HG03469 (cell line): ENCODE data around the gene MYCN.
"Not testable (repeated sequence)": the region's sequence is repeated elsewhere in the genome, so short reads cannot be mapped to it uniquely, and the experiment has no call there.

ENCODE experiments used
- ATAC-seq: cut with Tn5 transposase; IDR thresholded peaks from one replicate; pipeline ENCODE4 v1.9.1; 2021; ENCODE audit warnings: mild to moderate bottlenecking, moderate library complexity, moderate number of reproducible peaks; ENCODE audit not compliant: unreplicated experiment

MYCN gene

DNA sequence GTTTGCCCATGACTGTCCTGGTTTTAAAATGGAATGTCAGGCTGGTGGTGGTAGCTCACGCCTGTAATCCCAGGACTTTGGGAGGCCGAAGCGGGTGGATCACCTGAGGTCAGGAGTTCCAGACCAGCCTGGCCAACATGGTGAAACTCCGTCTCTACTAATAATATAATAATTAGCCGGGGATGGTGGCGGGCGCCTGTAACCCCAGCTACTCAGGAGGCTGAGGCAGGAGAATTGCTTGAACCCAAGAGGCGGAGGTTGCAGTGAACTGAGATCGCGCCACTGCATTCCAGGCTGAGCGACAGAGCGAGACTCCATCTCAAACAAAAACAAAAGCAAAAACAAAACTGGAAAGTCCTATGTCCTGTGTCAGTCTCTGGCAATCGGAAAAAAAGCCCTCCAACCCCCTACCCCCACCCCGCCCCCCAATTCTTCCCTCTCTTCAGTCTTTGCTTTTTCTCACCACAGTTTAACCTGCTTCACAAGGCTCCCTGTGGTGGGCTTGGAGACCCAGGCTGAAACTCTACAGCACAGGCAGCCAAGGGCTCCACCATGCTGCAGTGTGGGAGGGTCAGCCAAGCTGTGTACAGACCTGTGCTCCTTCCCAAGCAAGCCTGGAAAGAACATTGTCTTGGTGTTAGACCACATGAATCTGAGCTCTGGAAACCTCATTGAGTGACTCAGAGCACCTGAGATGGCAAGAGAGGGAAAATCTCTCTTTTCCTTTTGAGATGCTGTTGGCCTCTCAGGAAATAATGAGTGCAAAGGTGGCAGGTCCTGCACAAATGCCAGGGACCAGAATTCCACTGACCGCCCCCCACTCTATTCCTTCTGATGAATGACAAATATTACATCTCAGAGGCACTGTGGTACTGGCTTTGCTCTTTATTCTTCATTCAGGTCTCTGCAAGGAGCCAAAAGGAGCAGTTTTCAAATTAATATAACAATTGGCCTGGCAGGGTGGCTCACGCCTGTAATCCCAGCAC is 16.7 kb downstream of the MYCN start:
- ATAC-seq, result no peak

DNA sequence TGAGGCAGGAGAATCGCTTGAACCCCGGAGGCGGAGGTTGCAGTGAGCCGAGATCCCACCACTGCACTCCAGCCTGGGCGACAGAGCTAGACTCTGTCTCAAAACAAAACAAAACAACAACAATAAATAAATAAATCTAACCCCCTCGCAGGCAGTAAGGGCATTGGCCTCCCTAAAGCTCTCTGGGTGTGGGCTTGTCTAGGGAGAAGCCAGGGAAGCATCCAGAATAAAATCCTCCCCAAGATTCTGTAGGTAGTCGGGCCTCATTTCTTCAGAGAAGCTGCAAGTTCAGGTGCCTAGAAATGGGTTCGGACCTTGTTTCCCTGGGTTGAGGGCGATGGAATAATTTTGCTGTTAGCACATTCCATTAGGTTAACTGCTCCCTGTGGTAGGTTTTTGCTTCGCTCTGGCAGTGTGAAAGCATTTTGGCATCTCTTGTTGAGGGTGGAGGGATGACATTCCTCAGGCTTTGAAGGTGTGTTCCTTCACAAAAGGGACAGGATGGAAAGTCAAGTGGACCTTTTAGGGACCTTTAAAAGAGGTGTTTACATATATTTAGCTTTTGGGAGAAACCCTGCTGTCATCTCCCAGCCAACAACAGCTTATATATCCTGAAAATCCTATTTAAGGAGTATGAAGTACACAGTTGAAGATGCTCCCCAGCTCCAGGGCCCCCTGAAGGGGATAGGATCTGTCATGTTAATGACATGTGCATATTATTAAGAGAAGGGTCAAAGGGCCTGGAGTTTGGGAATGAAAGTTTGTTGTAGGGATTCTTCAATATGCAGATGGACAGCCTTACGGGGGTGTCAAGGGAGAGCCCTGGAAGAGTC is 17.7 kb downstream of the MYCN start:
- no peak for ATAC-seq

DNA sequence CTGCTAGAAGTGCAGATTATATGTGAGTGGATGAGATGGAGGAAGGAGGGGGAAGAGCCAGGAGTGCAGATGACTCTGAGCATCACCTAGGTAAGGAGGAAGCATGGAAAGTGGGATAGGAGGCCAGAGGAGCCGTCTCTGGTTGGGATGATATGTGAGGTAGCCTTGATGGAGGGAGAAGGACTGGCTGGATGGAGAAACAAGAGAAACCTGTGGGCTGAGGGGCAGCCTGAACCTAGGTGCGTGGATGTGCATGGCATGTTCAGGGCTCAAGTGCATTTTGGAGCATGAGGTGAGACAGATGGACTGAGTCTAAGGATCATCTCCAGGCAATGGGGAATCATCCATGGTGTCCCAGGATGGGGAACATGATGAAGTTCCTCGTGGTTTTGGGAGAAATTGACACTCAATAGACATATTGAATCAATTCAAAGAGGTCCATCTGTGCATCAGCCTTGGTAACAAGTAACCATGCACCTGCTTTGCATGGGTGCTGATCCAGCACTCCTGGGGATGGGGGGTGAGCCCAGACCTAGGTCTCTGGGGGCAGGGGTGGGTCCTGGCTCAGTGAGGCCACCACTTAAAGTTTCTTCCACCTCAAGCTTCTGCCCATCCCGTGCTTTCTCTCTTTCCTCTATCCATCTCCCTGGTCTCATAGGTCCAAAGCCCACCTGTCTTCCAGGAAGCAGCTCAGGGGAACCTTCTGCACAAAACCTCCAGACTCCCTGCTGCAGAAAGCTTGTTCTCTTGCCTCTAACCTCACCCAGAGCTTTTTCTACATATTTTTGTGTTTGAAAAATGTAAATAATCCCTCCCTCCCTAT is 19.2 kb downstream of the MYCN start:
- no peak for ATAC-seq

DNA sequence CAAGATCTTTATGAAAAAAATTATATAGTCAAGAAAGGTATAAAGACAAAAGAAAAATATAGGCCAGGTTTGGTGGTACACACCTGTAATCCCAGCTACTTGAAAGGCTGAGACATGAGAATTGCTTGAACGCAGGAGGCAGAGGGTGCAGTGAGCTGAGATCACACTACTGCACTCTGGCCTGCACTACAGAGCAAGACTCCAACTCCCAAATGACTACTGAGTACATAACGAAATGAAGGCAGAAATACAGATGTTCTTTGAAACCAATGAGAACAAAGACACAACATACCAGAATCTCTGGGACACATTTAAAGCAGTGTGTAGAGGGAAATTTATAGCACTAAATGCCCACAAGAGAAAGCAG is 19.8 kb downstream of the MYCN start:
- ATAC-seq, result not testable (repeated sequence)

GRCh38 chr2:15963109-15963976 is 23.0 kb downstream of the MYCN start:
- ATAC-seq, result not testable (repeated sequence)

DNA sequence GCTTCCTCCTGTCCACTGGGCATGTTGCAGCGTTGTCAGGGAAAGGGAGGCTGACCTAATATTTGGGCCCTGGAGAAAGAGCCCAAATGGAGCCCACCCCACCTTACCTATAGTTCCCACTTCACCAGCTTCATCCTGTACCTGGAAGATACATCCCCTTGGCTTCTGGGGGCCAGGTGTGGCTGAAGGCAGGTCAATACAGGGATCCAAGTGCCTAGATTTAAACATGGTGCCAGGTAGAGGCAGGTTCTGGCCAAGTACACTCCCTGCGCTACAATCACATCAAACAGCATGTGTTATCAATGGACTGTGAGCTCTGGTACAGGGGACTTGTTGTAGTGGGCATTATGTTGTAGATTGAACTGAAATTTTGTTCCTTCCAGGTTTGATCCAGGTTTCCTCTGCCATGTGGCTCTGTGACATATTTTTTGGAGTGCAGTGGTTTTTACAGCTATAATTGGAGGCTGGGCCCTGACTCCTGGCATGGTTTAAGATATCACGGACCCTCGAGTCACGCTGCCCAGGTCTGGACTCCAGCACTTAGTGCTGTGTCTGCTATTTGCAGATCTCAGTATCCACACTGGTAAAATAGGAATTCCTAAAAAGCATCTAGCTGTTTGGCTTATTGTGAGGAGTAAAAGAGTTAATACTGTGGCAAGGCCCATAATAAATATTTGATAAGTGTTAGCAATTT is 23.8 kb downstream of the MYCN start:
- no peak for ATAC-seq

DNA sequence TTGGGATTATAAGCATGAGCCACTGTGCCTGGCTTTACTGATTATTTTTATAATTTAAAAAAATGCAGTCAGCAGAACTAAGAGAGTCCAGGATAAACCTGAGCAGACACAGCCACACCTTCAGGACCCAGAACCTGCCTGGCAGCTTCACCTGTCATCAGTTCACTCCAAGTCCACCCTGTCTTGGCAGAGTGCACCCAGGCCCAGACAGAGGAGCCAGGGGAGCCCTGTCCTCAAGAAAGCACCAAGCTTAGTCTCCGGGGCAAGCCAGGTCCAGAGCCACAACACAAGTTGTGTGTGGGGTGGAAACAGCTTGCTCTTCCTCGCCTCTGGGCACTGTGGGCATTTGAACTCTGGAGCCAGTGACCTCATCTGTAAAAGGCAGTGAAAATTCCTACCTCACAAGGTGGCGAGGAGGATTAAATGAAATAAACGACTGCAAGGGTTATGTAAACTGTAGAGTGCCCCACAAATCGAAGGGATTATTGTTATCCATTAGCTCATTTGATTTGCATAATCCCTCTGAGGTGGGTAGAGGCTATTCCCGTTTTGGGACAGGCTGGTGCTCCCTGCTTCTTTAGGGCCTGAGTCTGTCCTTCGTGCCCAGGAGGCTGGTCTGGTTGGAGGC is 24.7 kb downstream of the MYCN start:
- no peak for ATAC-seq

DNA sequence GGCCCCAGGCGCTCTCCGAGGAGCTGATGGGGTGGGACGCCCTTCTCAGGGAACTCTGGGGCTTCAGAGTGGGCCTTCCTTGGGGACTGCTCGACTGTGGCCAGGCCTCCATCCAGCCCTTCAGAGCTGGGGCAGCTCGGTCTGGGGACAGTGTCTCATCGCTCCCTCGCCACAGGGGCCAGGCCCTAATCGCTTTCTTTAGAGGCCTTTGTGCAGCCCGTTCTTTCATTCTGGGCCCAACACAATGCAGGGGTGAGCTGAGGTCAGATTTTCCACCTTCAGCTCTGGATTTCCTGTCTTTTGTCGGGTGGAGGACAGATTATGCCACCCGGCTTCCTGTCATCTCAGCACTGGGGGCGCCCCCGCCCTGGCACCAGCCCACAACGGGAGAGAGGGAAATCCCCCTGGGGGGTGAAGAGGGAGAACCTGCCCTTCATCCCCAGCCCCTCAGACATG is 25.2 kb downstream of the MYCN start:
- ATAC-seq, result no peak

DNA sequence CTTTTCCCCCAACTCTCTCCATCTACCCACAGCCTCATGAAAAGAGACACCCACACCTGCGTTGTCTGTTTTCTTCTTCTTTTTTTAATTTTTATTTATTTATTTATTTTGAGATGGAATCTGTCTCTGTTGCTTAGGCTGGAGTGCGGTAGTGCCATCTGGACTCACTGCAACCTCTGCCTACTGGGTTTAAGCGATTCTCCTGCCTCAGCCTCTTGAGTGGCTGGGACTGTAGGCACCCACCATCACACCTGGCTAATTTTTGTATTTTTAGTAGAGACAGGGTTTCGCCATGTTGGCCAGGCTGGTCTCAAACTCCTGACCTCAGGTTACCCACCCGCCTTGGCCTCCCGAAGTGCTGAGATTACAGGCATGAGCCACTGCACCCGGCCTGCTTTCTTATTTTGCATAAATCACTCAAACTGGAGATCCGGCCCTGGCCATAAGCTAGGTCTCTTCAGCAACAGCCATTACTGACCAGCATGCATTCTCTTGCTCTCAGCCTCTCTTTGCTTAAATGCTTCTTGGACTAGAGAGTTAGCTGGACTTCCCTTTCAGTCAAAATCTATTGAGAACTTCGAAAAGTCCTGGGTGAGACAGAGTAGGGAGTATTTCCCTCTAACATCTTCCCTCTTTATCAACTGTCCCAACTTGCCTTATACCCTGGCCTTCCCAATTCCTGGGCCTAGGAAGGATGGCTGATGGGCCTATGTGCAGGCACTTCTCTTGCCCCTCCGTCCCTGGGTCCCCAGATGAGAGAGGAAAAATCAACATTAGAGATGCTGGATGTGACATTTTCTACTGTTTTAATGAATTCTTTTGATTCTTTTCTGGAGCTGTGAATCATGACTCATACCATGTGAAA is 27.3 kb downstream of the MYCN start:
- ATAC-seq, result no peak

GRCh38 chr2:15968280-15969178 is 28.2 kb downstream of the MYCN start:
- ATAC-seq, result no peak

GRCh38 chr2:15969214-15969613 is 28.9 kb downstream of the MYCN start:
- no peak for ATAC-seq

- no peak for ATAC-seq
Measured at GRCh38 chr2:15970701-15971100, 30.4 kb downstream of the MYCN start.

DNA sequence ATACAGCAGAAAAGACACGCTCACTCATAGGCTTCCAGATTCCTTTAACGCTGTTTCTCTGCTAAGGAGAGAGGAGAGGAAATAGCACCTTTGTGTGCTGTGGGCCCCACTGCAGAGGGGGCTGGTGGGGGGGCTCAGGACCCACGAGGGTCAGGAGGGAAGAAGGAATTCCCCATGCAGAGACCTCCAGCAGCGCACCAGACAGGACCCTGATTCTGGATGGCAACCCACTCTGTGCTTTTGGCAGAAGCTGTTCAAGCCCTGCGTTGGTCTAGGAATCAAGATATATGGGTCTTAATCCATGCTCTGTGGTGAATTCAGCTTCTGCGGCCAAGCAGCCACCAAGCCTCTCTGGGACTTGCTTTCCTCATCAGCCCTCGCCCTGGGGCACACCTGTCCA is 31.0 kb downstream of the MYCN start:
- no peak for ATAC-seq

DNA sequence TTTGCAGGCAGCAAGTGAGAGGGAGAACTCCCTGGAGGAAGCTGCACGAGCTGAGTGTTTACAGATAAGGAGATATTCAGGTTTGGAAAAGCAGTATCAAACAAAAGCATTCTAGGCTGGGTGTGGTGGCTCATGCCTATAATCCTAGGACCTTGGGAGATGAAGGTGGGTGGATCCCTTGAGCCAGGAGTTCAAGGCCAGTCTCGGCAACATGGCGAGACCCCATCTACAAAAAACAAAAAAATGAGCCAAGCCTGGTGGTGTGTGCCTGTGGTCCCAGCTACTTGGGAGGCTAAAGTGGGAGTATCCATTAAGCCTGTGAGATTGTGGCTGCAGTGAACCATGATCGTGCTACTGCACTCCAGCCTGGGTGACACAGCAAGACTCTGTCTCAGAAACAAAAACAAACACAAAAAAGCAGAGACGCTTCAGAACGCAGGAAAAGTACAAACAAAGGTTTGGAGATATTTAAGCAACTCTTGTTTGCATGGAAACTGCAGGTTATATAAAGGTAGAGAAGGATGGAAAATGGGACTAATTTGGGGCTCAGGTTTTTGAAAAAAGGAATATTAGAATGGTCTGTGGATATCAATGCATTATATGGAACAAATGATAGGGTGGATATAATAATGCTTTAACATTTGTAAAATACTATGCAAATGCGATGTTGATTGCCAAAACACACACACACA is 31.6 kb downstream of the MYCN start:
- ATAC-seq, result no peak

GRCh38 chr2:15973481-15974401 is 33.4 kb downstream of the MYCN start:
- no peak for ATAC-seq
